Neural progenitor cell (in vitro differentiated cells): ENCODE measurements around the gene FBN2. TPM values are rescaled to one million over a fixed set of nuclear protein-coding genes. Genes with fewer than 3 reads are reported as not detected.

Experiments used
- DNase-seq: peaks from one replicate; pipeline ENCODE4 v3.0.0-alpha.2; 2016; ENCODE audit warnings: low spot score
- H2AFZ ChIP-seq: fragments of 200-600 bp; sonication (generic); replicated peaks from 2 replicates; pipeline ENCODE4 v1.6.1; 2016; ENCODE audit warnings: antibody characterized with exemption
- H3F3A ChIP-seq: fragments of 200-600 bp; sonication (generic); 2 replicates; pipeline ENCODE4 v1.6.1; 2016; ENCODE audit warnings: antibody characterized with exemption, low read depth
- H3K27ac ChIP-seq: fragments of 200-600 bp; sonication (generic); 2 replicates; pipeline ENCODE4 v1.5.1; 2016; ENCODE audit warnings: mild to moderate bottlenecking
- H3K27me3 ChIP-seq: fragments of 200-600 bp; sonication (generic); 2 replicates; pipeline ENCODE4 v1.6.1; 2016; ENCODE audit warnings: mild to moderate bottlenecking, moderate library complexity
- H3K36me3 ChIP-seq: fragments of 200-600 bp; sonication (generic); 2 replicates; pipeline ENCODE4 v1.5.1; 2016
- H3K4me1 ChIP-seq: fragments of 200-600 bp; sonication (generic); 2 replicates; pipeline ENCODE4 v1.6.1; 2016; ENCODE audit warnings: mixed run types
- H3K4me2 ChIP-seq: fragments of 200-600 bp; sonication (generic); 2 replicates; pipeline ENCODE4 v1.6.1; 2016
- H3K4me3 ChIP-seq: fragments of 200-600 bp; sonication (generic); 2 replicates; pipeline ENCODE4 v1.5.1; 2016
- H3K79me2 ChIP-seq: fragments of 200-600 bp; sonication (generic); 2 replicates; pipeline ENCODE4 v1.6.1; 2016; ENCODE audit warnings: low read depth
- H3K9ac ChIP-seq: fragments of 200-600 bp; sonication (generic); 2 replicates; pipeline ENCODE4 v1.6.1; 2016
- H3K9me3 ChIP-seq: fragments of 200-600 bp; sonication (generic); 2 replicates; pipeline ENCODE4 v1.5.1; 2016; ENCODE audit warnings: low read depth
- H4K20me1 ChIP-seq: fragments of 200-600 bp; sonication (generic); 2 replicates; pipeline ENCODE4 v1.6.1; 2016; ENCODE audit warnings: low read depth
- H3K27ac Mint-ChIP-seq: 3 replicates; pipeline ENCODE4 v1.8.0; 2021; ENCODE audit warnings: mixed read lengths
- H3K27me3 Mint-ChIP-seq: 2 replicates; pipeline ENCODE4 v1.8.0; 2022; ENCODE audit warnings: low read depth, mild to moderate bottlenecking, inconsistent platforms, moderate library complexity, mixed read lengths; ENCODE audit not compliant: insufficient read depth
- H3K36me3 Mint-ChIP-seq: 3 replicates; pipeline ENCODE4 v1.8.0; 2021; ENCODE audit warnings: mixed read lengths
- H3K4me1 Mint-ChIP-seq: 3 replicates; pipeline ENCODE4 v1.8.0; 2021; ENCODE audit warnings: mixed read lengths
- H3K4me3 Mint-ChIP-seq: 3 replicates; pipeline ENCODE4 v1.8.0; 2021; ENCODE audit warnings: mild to moderate bottlenecking, moderate library complexity, mixed read lengths
- H3K9me3 Mint-ChIP-seq: 3 replicates; pipeline ENCODE4 v1.8.0; 2020; ENCODE audit warnings: mixed read lengths
- EZH2 ChIP-seq: fragments of 200-600 bp; sonication (generic); IDR thresholded peaks from 2 replicates; pipeline ENCODE4 v1.6.1; 2017; ENCODE audit warnings: antibody characterized with exemption, mild to moderate bottlenecking, moderate library complexity
- EZH2phosphoT487 ChIP-seq: fragments of 200-600 bp; sonication (generic); IDR thresholded peaks from 2 replicates; pipeline ENCODE4 v1.6.1; 2017; ENCODE audit warnings: antibody characterized with exemption
- total RNA-seq: library from RNA; depleted of rRNA; stranded (reverse); fragments of >200 nt; gene quantifications from 2 replicates; pipeline ENCODE4 v1.2.3, GENCODE V29; 2015; ENCODE audit warnings: low replicate concordance
- TF ChIP-seq, protein P1 (sequence below): fragments of 200-600 bp; sonication (generic); IDR thresholded peaks from 2 replicates; pipeline ENCODE4 v1.5.1; 2017; ENCODE audit warnings: antibody characterized with exemption, mild to moderate bottlenecking

The FBN2 gene
- total RNA-seq, 1 donor from 2014 or later = 88.1 TPM

DNA sequence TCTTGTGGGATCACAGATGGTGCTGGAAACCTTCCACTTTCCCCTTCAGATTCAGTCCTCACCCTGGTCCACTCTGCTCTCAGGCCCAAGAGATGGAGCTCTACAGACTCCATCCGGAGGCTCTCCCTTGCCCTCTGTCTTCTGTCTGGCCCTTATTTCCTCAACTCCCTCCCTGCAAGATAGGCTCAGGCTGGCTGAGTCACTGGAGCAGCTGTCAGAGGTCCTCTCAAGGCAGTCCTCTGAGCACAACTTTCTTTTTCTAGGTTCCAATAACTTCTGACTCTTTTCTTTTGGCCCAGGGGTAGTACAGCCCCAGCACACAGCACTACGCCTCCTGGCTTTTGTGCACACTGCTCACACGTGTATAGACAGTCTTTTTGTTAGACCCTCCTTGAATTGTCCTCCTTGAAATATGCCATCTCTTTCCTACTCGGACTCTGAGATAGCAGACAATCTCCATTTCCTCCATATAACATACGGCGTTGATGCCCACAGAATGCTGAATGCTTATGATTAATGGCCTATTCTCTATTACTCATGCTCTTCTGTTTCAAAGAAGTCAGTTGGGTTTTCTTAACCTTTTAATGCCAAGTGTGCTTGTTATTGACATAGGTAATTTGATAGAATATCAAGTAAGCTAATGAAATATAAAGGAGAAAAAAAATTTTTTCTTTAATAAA lies 261.4 kb downstream of the FBN2 start:
- no peak overlapping the region for H3K27ac ChIP-seq
- DNase-seq = no peak
- no peak overlapping the region for H3K4me3 Mint-ChIP-seq
- H4K20me1 ChIP-seq = no peaks in the 10 kb centered on the region
- H3K27me3 ChIP-seq = no peaks in the 10 kb centered on the region
- peaks cover 11% of the 10 kb centered on the region for H3K36me3 Mint-ChIP-seq
- H3K79me2 ChIP-seq = no peaks in the 10 kb centered on the region
- peaks cover 21% of the 10 kb centered on the region for H3K36me3 ChIP-seq
- no peak for TF ChIP-seq EZH2
- no peaks in the 10 kb centered on the region for H3K9me3 Mint-ChIP-seq
- no peaks in the 10 kb centered on the region for H3K4me1 Mint-ChIP-seq
- no peak overlapping the region for H3K4me2 ChIP-seq
- no peak overlapping the region for H2AFZ ChIP-seq
- no peaks in the 10 kb centered on the region for H3K4me1 ChIP-seq
- no peaks in the 10 kb centered on the region for H3K9me3 ChIP-seq
- no peak overlapping the region for H3K27ac Mint-ChIP-seq
- no peak overlapping the region for H3K4me3 ChIP-seq
- H3K9ac ChIP-seq = no peak overlapping the region
- no peaks in the 10 kb centered on the region for H3F3A ChIP-seq
- H3K27me3 Mint-ChIP-seq = no peaks in the 10 kb centered on the region

DNA sequence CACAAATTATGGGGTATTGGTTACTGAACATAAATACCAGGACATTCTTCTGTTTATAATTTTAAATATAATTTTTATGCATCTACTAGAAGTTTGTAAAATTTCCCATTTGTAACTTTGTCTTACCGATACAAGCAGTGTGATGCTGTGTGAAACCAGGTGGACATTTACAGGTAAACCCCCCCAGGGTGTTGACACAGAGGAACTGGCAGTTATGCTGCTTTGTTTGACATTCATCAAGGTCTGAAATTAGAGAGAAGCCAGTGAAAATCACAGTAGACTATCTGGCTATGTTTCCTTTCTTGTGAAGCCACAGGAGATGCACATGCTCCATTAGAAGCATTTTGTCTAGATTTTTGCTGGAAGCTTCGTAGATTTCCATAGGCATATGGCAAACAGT lies 263.6 kb downstream of the FBN2 start:
- H3K36me3 Mint-ChIP-seq = peaks cover 19% of the 10 kb centered on the region

DNA sequence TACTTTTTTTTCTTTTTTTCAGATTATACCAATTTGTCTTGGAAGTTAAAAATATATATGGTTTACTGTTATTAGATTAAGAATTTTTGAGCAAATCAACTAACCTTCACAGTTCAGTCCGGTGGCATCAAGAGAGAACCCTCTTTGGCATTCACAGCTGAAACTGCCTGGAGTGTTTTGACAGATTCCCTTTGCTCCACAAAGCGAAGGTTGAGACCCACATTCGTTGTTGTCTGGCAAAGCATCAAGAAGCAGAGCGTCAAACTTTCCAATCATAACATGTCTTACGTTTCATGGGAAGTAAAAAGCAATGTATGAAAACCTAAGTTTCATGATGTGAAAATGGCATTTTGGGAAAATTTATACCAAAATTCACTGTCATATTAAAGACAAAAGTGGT lies 264.3 kb downstream of the FBN2 start:
- no peak for TF ChIP-seq EZH2
- no peak for TF ChIP-seq EZH2phosphoT487
- TF ChIP-seq, protein P1, sequence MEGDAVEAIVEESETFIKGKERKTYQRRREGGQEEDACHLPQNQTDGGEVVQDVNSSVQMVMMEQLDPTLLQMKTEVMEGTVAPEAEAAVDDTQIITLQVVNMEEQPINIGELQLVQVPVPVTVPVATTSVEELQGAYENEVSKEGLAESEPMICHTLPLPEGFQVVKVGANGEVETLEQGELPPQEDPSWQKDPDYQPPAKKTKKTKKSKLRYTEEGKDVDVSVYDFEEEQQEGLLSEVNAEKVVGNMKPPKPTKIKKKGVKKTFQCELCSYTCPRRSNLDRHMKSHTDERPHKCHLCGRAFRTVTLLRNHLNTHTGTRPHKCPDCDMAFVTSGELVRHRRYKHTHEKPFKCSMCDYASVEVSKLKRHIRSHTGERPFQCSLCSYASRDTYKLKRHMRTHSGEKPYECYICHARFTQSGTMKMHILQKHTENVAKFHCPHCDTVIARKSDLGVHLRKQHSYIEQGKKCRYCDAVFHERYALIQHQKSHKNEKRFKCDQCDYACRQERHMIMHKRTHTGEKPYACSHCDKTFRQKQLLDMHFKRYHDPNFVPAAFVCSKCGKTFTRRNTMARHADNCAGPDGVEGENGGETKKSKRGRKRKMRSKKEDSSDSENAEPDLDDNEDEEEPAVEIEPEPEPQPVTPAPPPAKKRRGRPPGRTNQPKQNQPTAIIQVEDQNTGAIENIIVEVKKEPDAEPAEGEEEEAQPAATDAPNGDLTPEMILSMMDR = no peak
- Histone ChIP-seq H3K27me3 (no peaks in the 10 kb centered on the region), H3K79me2 (no peaks in the 10 kb centered on the region), H4K20me1 (no peaks in the 10 kb centered on the region), H3K9ac (no peak overlapping the region), H3K36me3 (peaks cover 16% of the 10 kb centered on the region), H2AFZ (no peak overlapping the region), H3K27ac (no peak overlapping the region), H3F3A (no peaks in the 10 kb centered on the region), H3K4me3 (no peak overlapping the region), H3K4me1 (no peaks in the 10 kb centered on the region), H3K9me3 (no peaks in the 10 kb centered on the region), H3K4me2 (no peak overlapping the region)
- Mint-ChIP-seq H3K27me3 (no peaks in the 10 kb centered on the region), H3K4me3 (no peak overlapping the region), H3K36me3 (peaks cover 22% of the 10 kb centered on the region), H3K4me1 (no peaks in the 10 kb centered on the region), H3K27ac (no peak overlapping the region), H3K9me3 (no peaks in the 10 kb centered on the region)
- DNase-seq = no peak

More for the DNA sequence above, 263.6 kb downstream of the FBN2 start:
- Mint-ChIP-seq H3K27ac (no peak overlapping the region), H3K9me3 (no peaks in the 10 kb centered on the region), H3K27me3 (no peaks in the 10 kb centered on the region), H3K4me1 (no peaks in the 10 kb centered on the region), H3K4me3 (no peak overlapping the region)
- no peaks in the 10 kb centered on the region for H3K4me1 ChIP-seq
- peaks cover 17% of the 10 kb centered on the region for H3K36me3 ChIP-seq
- no peaks in the 10 kb centered on the region for H3K27me3 ChIP-seq
- H3K79me2 ChIP-seq = no peaks in the 10 kb centered on the region
- no peak for DNase-seq
- no peaks in the 10 kb centered on the region for H3K9me3 ChIP-seq
- H2AFZ ChIP-seq = no peak overlapping the region
- H3K4me2 ChIP-seq = no peak overlapping the region
- H3K27ac ChIP-seq = no peak overlapping the region
- TF ChIP-seq EZH2phosphoT487 (no peak), EZH2 (no peak)
- TF ChIP-seq, protein P1 = no peak
- H3F3A ChIP-seq = no peaks in the 10 kb centered on the region
- no peak overlapping the region for H3K9ac ChIP-seq
- no peak overlapping the region for H3K4me3 ChIP-seq
- no peaks in the 10 kb centered on the region for H4K20me1 ChIP-seq

DNA sequence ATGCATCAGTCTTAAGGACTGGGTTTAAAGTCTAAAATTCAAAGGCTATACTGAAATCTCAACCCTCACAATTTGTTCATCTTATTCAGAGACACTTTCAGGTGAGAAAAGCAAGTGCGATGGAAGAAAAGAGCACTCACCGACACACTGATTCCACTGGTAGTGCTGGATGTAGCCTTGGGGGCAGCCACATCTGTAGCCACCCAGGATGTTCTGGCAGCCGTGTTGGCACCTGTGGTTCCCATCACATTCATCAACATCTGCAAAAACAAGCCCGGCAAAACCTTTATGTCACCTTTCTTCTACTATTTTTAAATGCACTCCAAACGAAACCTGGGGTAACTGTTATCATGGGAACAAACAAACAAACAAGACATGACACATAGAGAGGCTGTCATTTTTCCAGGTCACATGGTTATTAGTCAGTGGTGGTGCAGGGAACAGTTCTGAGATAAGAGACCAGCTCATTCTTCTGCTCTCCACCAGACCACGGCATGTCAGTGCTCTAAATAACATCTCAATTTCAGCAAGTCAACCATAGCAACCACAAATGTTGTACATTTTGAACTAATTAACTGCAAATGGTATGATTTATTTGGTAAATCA lies 266.1 kb downstream of the FBN2 start:
- H3K79me2 ChIP-seq = no peaks in the 10 kb centered on the region
- Mint-ChIP-seq H3K27ac (no peak overlapping the region), H3K4me3 (no peak overlapping the region), H3K9me3 (no peaks in the 10 kb centered on the region), H3K27me3 (no peaks in the 10 kb centered on the region), H3K4me1 (no peaks in the 10 kb centered on the region), H3K36me3 (peaks cover 29% of the 10 kb centered on the region)
- peaks cover 16% of the 10 kb centered on the region for H3K36me3 ChIP-seq
- H4K20me1 ChIP-seq = no peaks in the 10 kb centered on the region
- no peak for DNase-seq
- TF ChIP-seq, protein P1 = no peak
- TF ChIP-seq EZH2phosphoT487 (no peak), EZH2 (no peak)
- H3K4me2 ChIP-seq = no peak overlapping the region
- H3K27ac ChIP-seq = no peak overlapping the region
- no peaks in the 10 kb centered on the region for H3K27me3 ChIP-seq
- no peaks in the 10 kb centered on the region for H3K9me3 ChIP-seq
- H3K9ac ChIP-seq = no peak overlapping the region
- no peak overlapping the region for H3K4me3 ChIP-seq
- H3K4me1 ChIP-seq = no peaks in the 10 kb centered on the region
- H2AFZ ChIP-seq = no peak overlapping the region
- H3F3A ChIP-seq = no peaks in the 10 kb centered on the region
